Heart left ventricle (tissue), 13 donors: Measurements from ENCODE around the gene ASMT.

Experiments
- CTCF ChIP-seq, 12 donors: fragments of 200-600 bp; sonication (generic) in 4 of 12; IDR thresholded peaks; one replicate each; pipeline versions ENCODE4 v1.5.0 to v1.8.0; 2018 to 2022; ENCODE audit warnings: antibody characterized with exemption in 12 of 12, mild to moderate bottlenecking in 5 of 12
- POLR2A ChIP-seq, 2 donors: fragments of 450-650 bp; IDR thresholded peaks; one replicate each; pipeline ENCODE4 v1.6.1; 2017; ENCODE audit warnings: antibody characterized with exemption in 2 of 2, mild to moderate bottlenecking in 2 of 2, moderate library complexity in 2 of 2
- donor health status: ischemic (EF 13 %, LVEDD 7.1; RV severe dilation, severe dysfunction).
- donor health status: DM: no; HTN: yes; CAD: no.
- donor health status: DM: no; HTN: no; CAD: no.
- donor health status: ischemic (EF 25% LVEDD 6.9; RV normal size, moderate dysfunction).
- donor health status: ischemic (EF 25% LVEDD 5.7; RV mildly dilated, moderate dysfunction).
- donor health status: ischemic (EF 35%, LVEDD 5.7; RV mildly dilated, moderate dysfunction).
- donor health status: nonischemic (EF 11% LVEDD 7.7; RV severe dilation, severe dysfunction).
- donor health status: DM: yes; HTN: yes; CAD: no.
- donor health status: PGD.
- donor health status: ischemic (EF 29% LVEDD 5.4; RV normal size, mild dysfunction).
- donor health status: nonischemic (EF 23%, LVEDD 6.1; RV moderate dilation, normal function).

DNA sequence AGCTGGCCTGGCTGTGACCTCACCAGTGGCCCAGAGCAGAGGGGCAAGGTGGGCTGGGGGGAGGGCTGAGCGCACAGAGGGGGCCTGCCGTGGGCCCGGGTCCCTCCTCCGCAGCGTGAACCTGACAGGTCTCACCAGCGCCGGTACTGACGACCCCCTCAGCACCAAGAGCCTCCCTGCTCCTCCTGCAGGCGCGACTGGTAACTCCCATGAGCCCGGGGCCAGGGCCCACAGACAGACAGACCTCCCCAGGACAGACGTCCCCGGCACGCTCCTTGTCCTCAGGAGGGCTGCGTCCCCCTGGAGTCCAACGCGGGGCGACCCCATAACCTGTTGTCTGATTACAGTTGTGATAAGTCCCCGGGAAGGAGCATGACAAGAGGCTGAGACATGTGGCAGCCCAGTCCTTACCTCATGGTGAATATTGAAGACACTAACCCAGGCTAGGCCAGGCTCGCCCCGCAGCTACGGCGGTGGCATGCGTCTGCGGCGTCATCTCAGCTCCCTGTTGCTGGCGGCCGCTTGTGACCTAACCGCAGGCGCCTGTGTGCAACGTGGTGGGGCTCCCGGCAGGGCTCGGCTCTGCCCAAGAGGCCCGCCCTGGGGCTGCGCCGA lies 15.0 kb upstream of the ASMT start:
- TF ChIP-seq CTCF (IDR thresholded peaks at IDR 0.05) (no peak), POLR2A (IDR thresholded peaks at IDR 0.05) (no peak)
